Measurements from ENCODE around the gene ATP7B. TPM values are rescaled to one million over a fixed set of nuclear protein-coding genes. Genes with fewer than 3 reads are reported as not detected.

Gene ATP7B
- polyA plus RNA-seq, 1 donor = 47.4 TPM

GRCh38 chr13:51966186-51966585 is 45.1 kb downstream of the ATP7B start:
- Histone ChIP-seq H3K9me3 (ENCODE audit: control insufficient read depth, low read depth, low read length) (no peaks in the 10 kb centered on the region), H3K4me1 (ENCODE audit: control insufficient read depth, insufficient read depth, low read length) (peaks cover 27% of the 10 kb centered on the region), H3K27ac (ENCODE audit: low read length) (no peak overlapping the region), H3K27me3 (ENCODE audit: control insufficient read depth, insufficient read depth, low read length) (no peaks in the 10 kb centered on the region), H3K4me3 (ENCODE audit: low read length) (no peak overlapping the region), H3K36me3 (ENCODE audit: control insufficient read depth, insufficient read depth, low read length) (peaks cover 39% of the 10 kb centered on the region)
- WGBS (ENCODE audit: insufficient coverage, low lambda C conversion rate) = 97% methylated on average over 5 of the region's 10 CpGs
- DNase-seq = no peak

- no peaks in the 10 kb centered on the region for H3K27me3 ChIP-seq (ENCODE audit: control insufficient read depth, insufficient read depth, low read length)
- H3K9me3 ChIP-seq (ENCODE audit: control insufficient read depth, low read depth, low read length) = no peaks in the 10 kb centered on the region
- H3K36me3 ChIP-seq (ENCODE audit: control insufficient read depth, insufficient read depth, low read length) = peaks cover 35% of the 10 kb centered on the region
- no peak overlapping the region for H3K4me3 ChIP-seq (ENCODE audit: low read length)
- peaks cover 46% of the 10 kb centered on the region for H3K4me1 ChIP-seq (ENCODE audit: control insufficient read depth, insufficient read depth, low read length)
- WGBS (ENCODE audit: insufficient coverage, low lambda C conversion rate) = no CpG with 5 or more reads among the region's 5 CpGs
- no peak overlapping the region for H3K27ac ChIP-seq (ENCODE audit: low read length)
- no peak for DNase-seq
Measured at GRCh38 chr13:51961493-51962403, 49.5 kb downstream of the ATP7B start.

- H3K4me3 ChIP-seq (ENCODE audit: low read length) = no peak overlapping the region
- H3K9me3 ChIP-seq (ENCODE audit: control insufficient read depth, low read depth, low read length) = no peaks in the 10 kb centered on the region
- peak overlapping the region; percentile 87 for H3K27ac ChIP-seq (ENCODE audit: low read length)
- H3K36me3 ChIP-seq (ENCODE audit: control insufficient read depth, insufficient read depth, low read length) = peaks cover 37% of the 10 kb centered on the region
- no peak for DNase-seq
- no peaks in the 10 kb centered on the region for H3K27me3 ChIP-seq (ENCODE audit: control insufficient read depth, insufficient read depth, low read length)
- no CpG with 5 or more reads among the region's 4 CpGs for WGBS (ENCODE audit: insufficient coverage, low lambda C conversion rate)
- H3K4me1 ChIP-seq (ENCODE audit: control insufficient read depth, insufficient read depth, low read length) = peaks cover 46% of the 10 kb centered on the region
Measured at GRCh38 chr13:51960766-51961165, 50.5 kb downstream of the ATP7B start.

GRCh38 chr13:51959773-51960172 is 51.5 kb downstream of the ATP7B start:
- Histone ChIP-seq H3K4me3 (ENCODE audit: low read length) (no peak overlapping the region), H3K4me1 (ENCODE audit: control insufficient read depth, insufficient read depth, low read length) (peaks cover 46% of the 10 kb centered on the region), H3K27ac (ENCODE audit: low read length) (peak overlapping the region; percentile 87), H3K36me3 (ENCODE audit: control insufficient read depth, insufficient read depth, low read length) (peaks cover 33% of the 10 kb centered on the region), H3K27me3 (ENCODE audit: control insufficient read depth, insufficient read depth, low read length) (no peaks in the 10 kb centered on the region), H3K9me3 (ENCODE audit: control insufficient read depth, low read depth, low read length) (no peaks in the 10 kb centered on the region)
- DNase-seq = peak; percentile 85 to 96
- no CpG with 5 or more reads among the region's 3 CpGs for WGBS (ENCODE audit: insufficient coverage, low lambda C conversion rate)

- peaks cover 46% of the 10 kb centered on the region for H3K4me1 ChIP-seq (ENCODE audit: control insufficient read depth, insufficient read depth, low read length)
- H3K27me3 ChIP-seq (ENCODE audit: control insufficient read depth, insufficient read depth, low read length) = no peaks in the 10 kb centered on the region
- peak; percentile 52 to 79 for DNase-seq
- peaks cover 43% of the 10 kb centered on the region for H3K36me3 ChIP-seq (ENCODE audit: control insufficient read depth, insufficient read depth, low read length)
- no peaks in the 10 kb centered on the region for H3K9me3 ChIP-seq (ENCODE audit: control insufficient read depth, low read depth, low read length)
- H3K4me3 ChIP-seq (ENCODE audit: low read length) = no peak overlapping the region
- WGBS (ENCODE audit: insufficient coverage, low lambda C conversion rate) = no CpG with 5 or more reads among the region's 8 CpGs
- H3K27ac ChIP-seq (ENCODE audit: low read length) = peak overlapping the region; percentile 87
Measured at GRCh38 chr13:51958217-51958547, 53.1 kb downstream of the ATP7B start.

GRCh38 chr13:51957377-51958216 is 53.7 kb downstream of the ATP7B start:
- Histone ChIP-seq H3K9me3 (ENCODE audit: control insufficient read depth, low read depth, low read length) (no peaks in the 10 kb centered on the region), H3K36me3 (ENCODE audit: control insufficient read depth, insufficient read depth, low read length) (peaks cover 42% of the 10 kb centered on the region), H3K27ac (ENCODE audit: low read length) (peak overlapping the region; percentile 87), H3K27me3 (ENCODE audit: control insufficient read depth, insufficient read depth, low read length) (no peaks in the 10 kb centered on the region), H3K4me3 (ENCODE audit: low read length) (no peak overlapping the region), H3K4me1 (ENCODE audit: control insufficient read depth, insufficient read depth, low read length) (peaks cover 46% of the 10 kb centered on the region)
- no peak for DNase-seq
- WGBS (ENCODE audit: insufficient coverage, low lambda C conversion rate) = 83% methylated on average over 1 of the region's 9 CpGs

GRCh38 chr13:51956717-51957116 is 54.5 kb downstream of the ATP7B start:
- H3K4me1 ChIP-seq (ENCODE audit: control insufficient read depth, insufficient read depth, low read length) = peaks cover 37% of the 10 kb centered on the region
- no peaks in the 10 kb centered on the region for H3K9me3 ChIP-seq (ENCODE audit: control insufficient read depth, low read depth, low read length)
- no peaks in the 10 kb centered on the region for H3K27me3 ChIP-seq (ENCODE audit: control insufficient read depth, insufficient read depth, low read length)
- H3K4me3 ChIP-seq (ENCODE audit: low read length) = no peak overlapping the region
- H3K27ac ChIP-seq (ENCODE audit: low read length) = no peak overlapping the region
- no peak for DNase-seq
- peaks cover 37% of the 10 kb centered on the region for H3K36me3 ChIP-seq (ENCODE audit: control insufficient read depth, insufficient read depth, low read length)

- H3K4me3 ChIP-seq (ENCODE audit: low read length) = no peak overlapping the region
- no peaks in the 10 kb centered on the region for H3K9me3 ChIP-seq (ENCODE audit: control insufficient read depth, low read depth, low read length)
- H3K27ac ChIP-seq (ENCODE audit: low read length) = no peak overlapping the region
- WGBS (ENCODE audit: insufficient coverage, low lambda C conversion rate) = no CpG with 5 or more reads among the region's 16 CpGs
- H3K36me3 ChIP-seq (ENCODE audit: control insufficient read depth, insufficient read depth, low read length) = peaks cover 33% of the 10 kb centered on the region
- no peaks in the 10 kb centered on the region for H3K27me3 ChIP-seq (ENCODE audit: control insufficient read depth, insufficient read depth, low read length)
- peaks cover 32% of the 10 kb centered on the region for H3K4me1 ChIP-seq (ENCODE audit: control insufficient read depth, insufficient read depth, low read length)
- no peak for DNase-seq
Measured at GRCh38 chr13:51955816-51956603, 55.2 kb downstream of the ATP7B start.

GRCh38 chr13:51955281-51955771 is 55.9 kb downstream of the ATP7B start:
- H3K4me3 ChIP-seq (ENCODE audit: low read length) = no peak overlapping the region
- H3K27ac ChIP-seq (ENCODE audit: low read length) = no peak overlapping the region
- no peaks in the 10 kb centered on the region for H3K27me3 ChIP-seq (ENCODE audit: control insufficient read depth, insufficient read depth, low read length)
- H3K4me1 ChIP-seq (ENCODE audit: control insufficient read depth, insufficient read depth, low read length) = peaks cover 26% of the 10 kb centered on the region
- peaks cover 40% of the 10 kb centered on the region for H3K36me3 ChIP-seq (ENCODE audit: control insufficient read depth, insufficient read depth, low read length)
- 88% methylated on average over 3 of the region's 15 CpGs for WGBS (ENCODE audit: insufficient coverage, low lambda C conversion rate)
- H3K9me3 ChIP-seq (ENCODE audit: control insufficient read depth, low read depth, low read length) = no peaks in the 10 kb centered on the region
- no peak for DNase-seq

Measured in large intestine (tissue), 3 donors.